GM12873 (cell line): Measurements from ENCODE around the gene STK32C.

Experiments used
- TF ChIP-seq, protein P1 (sequence below): IDR thresholded peaks from 2 replicates; pipeline ENCODE4 v1.5.1; 2012; ENCODE audit warnings: low read depth, mild to moderate bottlenecking, moderate library complexity, low read length, control low read depth; ENCODE audit not compliant: insufficient read depth; ENCODE audit errors: missing control alignments

STK32C gene

GRCh38 chr10:132248455-132249225 lies 59.1 kb downstream of the STK32C start:
- TF ChIP-seq, protein P1, sequence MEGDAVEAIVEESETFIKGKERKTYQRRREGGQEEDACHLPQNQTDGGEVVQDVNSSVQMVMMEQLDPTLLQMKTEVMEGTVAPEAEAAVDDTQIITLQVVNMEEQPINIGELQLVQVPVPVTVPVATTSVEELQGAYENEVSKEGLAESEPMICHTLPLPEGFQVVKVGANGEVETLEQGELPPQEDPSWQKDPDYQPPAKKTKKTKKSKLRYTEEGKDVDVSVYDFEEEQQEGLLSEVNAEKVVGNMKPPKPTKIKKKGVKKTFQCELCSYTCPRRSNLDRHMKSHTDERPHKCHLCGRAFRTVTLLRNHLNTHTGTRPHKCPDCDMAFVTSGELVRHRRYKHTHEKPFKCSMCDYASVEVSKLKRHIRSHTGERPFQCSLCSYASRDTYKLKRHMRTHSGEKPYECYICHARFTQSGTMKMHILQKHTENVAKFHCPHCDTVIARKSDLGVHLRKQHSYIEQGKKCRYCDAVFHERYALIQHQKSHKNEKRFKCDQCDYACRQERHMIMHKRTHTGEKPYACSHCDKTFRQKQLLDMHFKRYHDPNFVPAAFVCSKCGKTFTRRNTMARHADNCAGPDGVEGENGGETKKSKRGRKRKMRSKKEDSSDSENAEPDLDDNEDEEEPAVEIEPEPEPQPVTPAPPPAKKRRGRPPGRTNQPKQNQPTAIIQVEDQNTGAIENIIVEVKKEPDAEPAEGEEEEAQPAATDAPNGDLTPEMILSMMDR = no peak

- TF ChIP-seq, protein P1 = no peak
Measured at GRCh38 chr10:132247943-132248342, 59.8 kb downstream of the STK32C start.

DNA sequence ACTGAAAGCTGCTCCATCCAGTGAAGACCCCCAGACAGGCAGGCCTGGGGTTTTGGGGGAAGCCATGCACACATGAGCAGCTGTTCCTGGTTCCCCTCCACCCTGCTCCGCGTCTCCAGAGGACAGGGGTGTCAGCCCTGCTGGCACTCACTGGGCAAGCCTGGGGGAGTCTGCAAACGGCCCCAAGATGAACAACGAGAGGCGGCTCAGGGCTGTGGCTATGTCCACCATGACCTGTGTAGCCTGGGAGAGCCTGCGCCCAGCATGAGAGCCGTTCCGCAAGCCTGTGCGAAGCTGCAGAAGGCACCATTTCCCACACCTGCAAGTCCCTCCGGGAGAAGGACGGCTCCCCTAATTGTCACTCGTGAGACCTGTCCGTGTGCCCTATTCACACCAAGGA lies 61.5 kb downstream of the STK32C start:
- TF ChIP-seq, protein P1 = no peak

GRCh38 chr10:132245056-132245455 lies 62.7 kb downstream of the STK32C start:
- TF ChIP-seq, protein P1 = no peak

DNA sequence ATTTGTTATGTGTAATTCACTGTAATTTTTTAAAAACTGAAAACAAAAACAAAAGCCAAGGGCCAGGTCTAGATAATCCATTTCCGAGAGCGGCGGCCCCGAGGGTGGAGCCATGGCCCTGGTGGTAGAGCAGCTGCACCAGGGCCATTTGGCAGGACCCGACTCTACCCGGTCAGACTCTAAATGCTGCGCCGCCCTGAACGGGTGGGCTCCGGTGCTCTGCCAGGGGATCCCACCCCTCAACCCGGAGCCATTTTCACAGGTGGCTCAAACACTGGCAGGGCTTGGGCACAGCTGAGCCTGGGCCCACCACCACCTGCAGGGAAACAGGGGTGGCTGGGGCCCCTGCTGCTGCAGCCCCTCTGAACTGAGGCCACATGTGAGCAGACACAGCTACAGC lies 64.1 kb downstream of the STK32C start:
- TF ChIP-seq, protein P1 = no peak

DNA sequence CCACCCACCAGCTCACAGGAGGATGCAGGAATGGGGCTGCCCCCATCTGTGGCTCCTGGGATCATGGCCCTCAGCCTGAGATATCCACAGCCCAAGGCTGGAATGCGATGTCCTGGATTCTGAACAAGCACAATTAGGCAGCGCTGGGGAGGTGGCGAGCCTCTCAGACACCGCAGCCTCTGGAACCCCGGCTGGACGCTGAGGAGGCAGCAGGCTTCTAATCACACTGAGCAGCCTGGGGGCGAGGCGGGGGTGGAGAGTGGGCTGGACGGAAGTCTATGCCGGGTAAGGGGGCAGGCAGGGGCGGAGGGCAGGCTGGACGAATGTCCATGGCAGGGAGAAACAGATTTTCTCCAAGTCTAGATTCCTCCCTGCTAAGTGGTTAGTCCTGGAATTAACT lies 64.6 kb downstream of the STK32C start:
- TF ChIP-seq, protein P1 = no peak

GRCh38 chr10:132242103-132242840 lies 65.5 kb downstream of the STK32C start:
- TF ChIP-seq, protein P1 = no peak
